Vagina (tissue), 2 donors: ENCODE results near the gene LSM5. TPM values are rescaled to one million over a fixed set of nuclear protein-coding genes. Genes with fewer than 3 reads are reported as not detected.

Experiments used
- DNase-seq, 2 donors: peaks; one replicate each; pipeline ENCODE4 v3.0.0-alpha.2; 2017; ENCODE audit errors: extremely low spot score in 2 of 2
- H3K27ac ChIP-seq: fragments of 200-600 bp; sonication (generic); one replicate; pipeline ENCODE4 v1.5.1; 2019
- H3K27me3 ChIP-seq: fragments of 200-600 bp; sonication (generic); one replicate; pipeline ENCODE4 v1.5.1; 2019
- H3K36me3 ChIP-seq, 2 donors: fragments of 200-600 bp; sonication (generic); one replicate each; pipeline ENCODE4 v1.5.1; 2017 to 2019
- H3K4me1 ChIP-seq: fragments of 200-600 bp; sonication (generic); one replicate; pipeline ENCODE4 v1.5.1; 2019
- H3K4me3 ChIP-seq, 2 donors: fragments of 200-600 bp; sonication (generic); 1 replicate in 1 of 2; 2 replicates in 1 of 2; pipeline ENCODE4 v1.5.1; 2016 to 2019
- H3K9me3 ChIP-seq: fragments of 200-600 bp; sonication (generic); one replicate; pipeline ENCODE4 v1.5.1; 2019
- CTCF ChIP-seq, 3 experiments: fragments of 450-650 bp in 2 of 3; fragments of 200-600 bp in 1 of 3; sonication (generic) in 1 of 3; IDR thresholded peaks; one replicate each; pipeline ENCODE4 v1.5.1; 2017 to 2019; ENCODE audit warnings: antibody characterized with exemption in 3 of 3, mild to moderate bottlenecking in 2 of 3, moderate library complexity in 2 of 3
- POLR2A ChIP-seq, 2 donors: fragments of 450-650 bp; IDR thresholded peaks; one replicate each; pipeline ENCODE4 v1.6.1; 2017; ENCODE audit warnings: antibody characterized with exemption in 2 of 2, mild to moderate bottlenecking in 2 of 2, moderate library complexity in 2 of 2
- POLR2AphosphoS5 ChIP-seq, 2 donors: sonication (generic); formaldehyde crosslinking; IDR thresholded peaks; one replicate each; pipeline ENCODE4 v1.9.0; 2017; ENCODE audit warnings: antibody characterized with exemption in 2 of 2, mild to moderate bottlenecking in 2 of 2, low read depth in 1 of 2; ENCODE audit not compliant: insufficient read depth in 1 of 2
- intact Hi-C: fragments of 100-400 bp; cut with DNase I; formaldehyde crosslinking; loops from one replicate; pipeline ENCODE4 v1.15.1; 2023
- total RNA-seq: library from RNA; depleted of rRNA; stranded (reverse); fragments of >200 nt; gene quantifications from one replicate; pipeline ENCODE4 v1.2.3, GENCODE V29; 2016

The LSM5 gene
- total RNA-seq, 1 donor from 2014 or later = 31.9 TPM

- Histone ChIP-seq H3K4me1 (peaks cover 38% of the 10 kb centered on the region), H3K27ac (peak overlapping the region; percentile 95), H3K36me3 (no peaks in the 10 kb centered on the region), H3K9me3 (no peaks in the 10 kb centered on the region), H3K27me3 (no peaks in the 10 kb centered on the region), H3K4me3 (peak overlapping the region; percentile 76 to 94)
- intact Hi-C loops = loop anchor here (5.0 kb wide), 1 partner anchor 396 kb away; the partner anchor contains the start of gene KBTBD2
- DNase-seq = no peak
- no peak for TF ChIP-seq POLR2A (IDR thresholded peaks at IDR 0.05)
- no peak for TF ChIP-seq CTCF (IDR thresholded peaks at IDR 0.05)
- no peak for TF ChIP-seq POLR2AphosphoS5 (IDR thresholded peaks at IDR 0.05; ENCODE audit: insufficient read depth in 1 of 2, low read depth in 1 of 2)
Observed at GRCh38 chr7:32496052-32496813, 6.1 kb upstream of the LSM5 start.

- peak; percentile 97 to 99 for DNase-seq
Observed at GRCh38 chr7:32495298-32496051, 5.3 kb upstream of the LSM5 start, which contains the start of gene AVL9. Gene AVL9, plus strand, starts transcription at chr7:32495489. Its CDS starts 221 bp downstream, at chr7:32495710.

GRCh38 chr7:32494946-32495297 lies 4.7 kb upstream of the LSM5 start:
- intact Hi-C loops = loop anchor here (5.0 kb wide), 1 partner anchor 397 kb away; the partner anchor contains the start of gene KBTBD2

More at GRCh38 chr7:32495298-32496051, 5.3 kb upstream of the LSM5 start, which contains the start of gene AVL9:
- Histone ChIP-seq H3K4me1 (peaks cover 34% of the 10 kb centered on the region), H3K27me3 (no peaks in the 10 kb centered on the region), H3K36me3 (no peaks in the 10 kb centered on the region), H3K4me3 (peak within 1 kb of the TSS; percentile 76 to 94), H3K9me3 (no peaks in the 10 kb centered on the region), H3K27ac (peak within 1 kb of the TSS; percentile 95)
- intact Hi-C loops = loop anchor here (5.0 kb wide), 1 partner anchor 397 kb away; the partner anchor contains the start of gene KBTBD2
- peak in 1 of 3 experiments; percentile 13 for TF ChIP-seq CTCF (IDR thresholded peaks at IDR 0.05)
- peak; percentile 75 to 97 for TF ChIP-seq POLR2AphosphoS5 (IDR thresholded peaks at IDR 0.05; ENCODE audit: insufficient read depth in 1 of 2, low read depth in 1 of 2)
- TF ChIP-seq POLR2A (IDR thresholded peaks at IDR 0.05) = peak in 1 of 2 donors; percentile 81

GRCh38 chr7:32489788-32490126 lies 423 bp downstream of the LSM5 start:
- H3K36me3 ChIP-seq = peaks cover 0 to 8% of the 10 kb centered on the region in 2 donors
- no peak for DNase-seq
- TF ChIP-seq POLR2AphosphoS5 (IDR thresholded peaks at IDR 0.05; ENCODE audit: insufficient read depth in 1 of 2, low read depth in 1 of 2) (no peak), CTCF (IDR thresholded peaks at IDR 0.05) (no peak), POLR2A (IDR thresholded peaks at IDR 0.05) (no peak)

More at GRCh38 chr7:32494946-32495297, 4.7 kb upstream of the LSM5 start:
- Histone ChIP-seq H3K4me3 (peak overlapping the region; percentile 76 to 94), H3K27me3 (no peaks in the 10 kb centered on the region), H3K27ac (peak overlapping the region; percentile 95), H3K4me1 (peaks cover 32% of the 10 kb centered on the region), H3K9me3 (no peaks in the 10 kb centered on the region), H3K36me3 (no peaks in the 10 kb centered on the region)
- no peak for TF ChIP-seq POLR2A (IDR thresholded peaks at IDR 0.05)
- no peak for TF ChIP-seq POLR2AphosphoS5 (IDR thresholded peaks at IDR 0.05; ENCODE audit: insufficient read depth in 1 of 2, low read depth in 1 of 2)
- TF ChIP-seq CTCF (IDR thresholded peaks at IDR 0.05) = no peak
- DNase-seq = no peak

More at GRCh38 chr7:32489788-32490126, 423 bp downstream of the LSM5 start:
- H3K27ac ChIP-seq = peak overlapping the region; percentile 84
- no peaks in the 10 kb centered on the region for H3K9me3 ChIP-seq
- intact Hi-C loops = no loop called here
- peaks cover 27% of the 10 kb centered on the region for H3K4me1 ChIP-seq
- peak overlapping the region; percentile 74 to 83 for H3K4me3 ChIP-seq
- no peaks in the 10 kb centered on the region for H3K27me3 ChIP-seq
